ENCODE data around the gene MTUS2.
A peak's percentile ranks its signal among the peaks of the same experiment; 100 is the strongest.

Gene MTUS2

DNA sequence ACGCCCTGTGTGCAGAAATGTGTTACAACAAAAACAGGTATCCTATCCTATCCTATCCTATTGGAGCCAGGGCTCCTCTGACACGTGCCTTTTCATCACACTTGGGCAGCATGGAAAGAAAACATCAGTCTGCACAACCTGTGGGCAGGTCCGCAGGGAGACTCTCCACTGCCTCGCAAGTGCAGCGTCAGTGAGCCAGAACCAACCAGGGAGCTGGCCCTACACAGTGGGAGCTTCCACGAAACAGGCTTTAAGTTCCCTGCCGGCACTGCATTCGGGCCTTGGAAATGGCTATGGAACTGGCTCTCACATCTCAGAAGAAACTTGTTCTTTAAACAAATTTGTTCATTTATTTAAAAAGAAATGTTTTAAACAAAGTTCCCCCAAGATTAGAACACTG, 725.8 kb downstream of the MTUS2 start:
- Histone ChIP-seq H3K36me3 (ENCODE audit: control insufficient read depth in 4 of 4, insufficient read depth in 4 of 4, low read length in 3 of 4) (peaks cover 4 to 62% (median 23%) of the 10 kb centered on the region in 4 experiments), H3K27ac (ENCODE audit: insufficient read depth in 1 of 2, low read depth in 1 of 2, low read length in 2 of 2, poor library complexity in 1 of 2, severe bottlenecking in 2 of 2) (no peak overlapping the region), H3K4me1 (ENCODE audit: control extremely low read depth in 1 of 4, control insufficient read depth in 4 of 4, insufficient read depth in 4 of 4, low read length in 3 of 4) (peaks cover 0 to 4% (median 0%) of the 10 kb centered on the region in 4 experiments), H3K4me3 (ENCODE audit: control insufficient read depth in 1 of 7, extremely low read depth in 1 of 7, insufficient read depth in 4 of 7, low read depth in 2 of 7, low read length in 6 of 7) (no peak overlapping the region), H3K9me3 (ENCODE audit: control extremely low read depth in 1 of 5, control insufficient read depth in 4 of 5, insufficient read depth in 2 of 5, low read depth in 1 of 5, low read length in 4 of 5) (no peaks in the 10 kb centered on the region), H3K27me3 (replicated peaks in 2 of 5; ENCODE audit: control insufficient read depth in 4 of 5, insufficient read depth in 5 of 5, low read length in 4 of 5) (no peaks in the 10 kb centered on the region)
- CTCF ChIA-PET = interaction anchor here (1.6 kb wide), 1 partner anchor 45 kb away, joined by 4 read pairs; no protein-coding TSS in a partner anchor
- DNase-seq = no peak
- POLR2A ChIA-PET = no interaction called here
- WGBS (ENCODE audit: insufficient coverage) = 93% methylated on average over 3 of the region's 8 CpGs

DNA sequence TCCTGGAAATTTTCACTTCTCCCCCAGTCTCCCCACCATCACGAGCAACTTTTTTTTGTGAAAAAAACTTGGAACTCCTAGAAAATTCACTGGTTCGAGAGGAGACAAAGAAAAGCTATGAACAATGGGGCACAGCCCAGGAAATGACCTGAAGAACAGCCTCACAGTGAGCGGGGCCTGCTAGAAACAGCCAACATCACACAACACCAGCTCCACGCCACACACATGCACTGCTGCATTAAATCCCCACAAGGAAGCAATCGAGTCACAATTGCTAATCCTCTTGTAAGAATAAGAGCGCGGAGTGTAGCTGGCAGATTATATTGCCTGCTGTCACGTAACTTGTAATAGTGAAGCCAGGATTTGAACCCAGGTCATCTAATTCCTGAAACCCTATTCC, 726.5 kb downstream of the MTUS2 start:
- Histone ChIP-seq H3K4me1 (ENCODE audit: control extremely low read depth in 1 of 4, control insufficient read depth in 4 of 4, insufficient read depth in 4 of 4, low read length in 3 of 4) (peaks cover 0 to 4% (median 0%) of the 10 kb centered on the region in 4 experiments), H3K27ac (ENCODE audit: insufficient read depth in 1 of 2, low read depth in 1 of 2, low read length in 2 of 2, poor library complexity in 1 of 2, severe bottlenecking in 2 of 2) (no peak overlapping the region), H3K27me3 (replicated peaks in 2 of 5; ENCODE audit: control insufficient read depth in 4 of 5, insufficient read depth in 5 of 5, low read length in 4 of 5) (no peaks in the 10 kb centered on the region), H3K9me3 (ENCODE audit: control extremely low read depth in 1 of 5, control insufficient read depth in 4 of 5, insufficient read depth in 2 of 5, low read depth in 1 of 5, low read length in 4 of 5) (peaks cover 0 to 2% (median 0%) of the 10 kb centered on the region in 5 experiments), H3K36me3 (ENCODE audit: control insufficient read depth in 4 of 4, insufficient read depth in 4 of 4, low read length in 3 of 4) (peaks cover 6 to 65% (median 29%) of the 10 kb centered on the region in 4 experiments), H3K4me3 (ENCODE audit: control insufficient read depth in 1 of 7, extremely low read depth in 1 of 7, insufficient read depth in 4 of 7, low read depth in 2 of 7, low read length in 6 of 7) (no peak overlapping the region)
- ChIA-PET POLR2A (no interaction called here), CTCF (interaction anchor here (1.6 kb wide), 1 partner anchor 45 kb away, joined by 4 read pairs; no protein-coding TSS in a partner anchor)
- WGBS (ENCODE audit: insufficient coverage) = 100% methylated on average over 4 of the region's 8 CpGs
- DNase-seq = no peak

DNA sequence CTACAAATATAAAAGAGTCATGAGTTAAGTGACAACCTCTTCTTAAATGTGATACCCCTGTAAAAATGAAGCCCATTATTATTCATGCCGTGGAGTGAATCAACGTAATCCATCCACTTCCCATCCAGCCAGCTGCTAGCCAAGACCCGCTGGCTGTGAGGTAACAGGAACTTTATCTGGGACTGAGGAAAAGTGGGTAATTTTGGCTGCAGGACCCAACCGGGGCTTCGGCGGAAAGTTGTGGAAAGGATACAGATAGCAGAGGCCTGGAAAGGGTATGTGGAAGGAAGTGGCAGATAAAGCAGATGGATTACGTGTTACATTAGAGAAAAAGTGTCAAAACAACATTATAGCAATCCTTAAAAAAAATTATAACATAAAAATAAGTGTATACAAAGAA, 727.0 kb downstream of the MTUS2 start:
- POLR2A ChIA-PET = no interaction called here
- peaks cover 0 to 2% (median 0%) of the 10 kb centered on the region in 5 experiments for H3K9me3 ChIP-seq (ENCODE audit: control extremely low read depth in 1 of 5, control insufficient read depth in 4 of 5, insufficient read depth in 2 of 5, low read depth in 1 of 5, low read length in 4 of 5)
- 52% methylated on average over 3 of the region's 7 CpGs for WGBS (ENCODE audit: insufficient coverage)
- peak in 2 of 3 donors; percentile 2 to 11 for DNase-seq
- peak overlapping the region in 1 of 2 experiments; percentile 9 for H3K27ac ChIP-seq (ENCODE audit: insufficient read depth in 1 of 2, low read depth in 1 of 2, low read length in 2 of 2, poor library complexity in 1 of 2, severe bottlenecking in 2 of 2)
- no peaks in the 10 kb centered on the region for H3K27me3 ChIP-seq (replicated peaks in 2 of 5; ENCODE audit: control insufficient read depth in 4 of 5, insufficient read depth in 5 of 5, low read length in 4 of 5)
- CTCF ChIA-PET = interaction anchor here (1.6 kb wide), 1 partner anchor 46 kb away, joined by 4 read pairs; no protein-coding TSS in a partner anchor
- H3K36me3 ChIP-seq (ENCODE audit: control insufficient read depth in 4 of 4, insufficient read depth in 4 of 4, low read length in 3 of 4) = peaks cover 6 to 70% (median 33%) of the 10 kb centered on the region in 4 experiments
- peaks cover 0 to 4% (median 0%) of the 10 kb centered on the region in 4 experiments for H3K4me1 ChIP-seq (ENCODE audit: control extremely low read depth in 1 of 4, control insufficient read depth in 4 of 4, insufficient read depth in 4 of 4, low read length in 3 of 4)
- no peak overlapping the region for H3K4me3 ChIP-seq (ENCODE audit: control insufficient read depth in 1 of 7, extremely low read depth in 1 of 7, insufficient read depth in 4 of 7, low read depth in 2 of 7, low read length in 6 of 7)

DNA sequence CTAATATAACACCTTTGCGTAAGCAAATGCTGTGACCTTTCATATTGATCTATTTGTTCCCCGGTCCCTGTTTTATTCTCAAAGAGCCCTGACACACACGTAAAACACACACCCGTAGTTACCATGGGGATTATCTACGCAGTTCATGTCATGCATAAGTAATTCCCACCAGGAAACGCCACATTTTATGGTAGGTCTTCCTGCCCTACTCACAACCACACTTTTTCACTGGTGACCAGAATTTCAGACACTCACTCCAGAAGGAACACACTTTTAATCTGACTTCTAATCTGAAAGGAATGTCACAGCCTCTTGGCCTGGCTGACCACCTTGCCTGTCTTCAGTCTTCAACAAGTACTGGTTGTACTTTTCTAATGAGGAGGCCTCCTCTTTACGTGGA, 728.6 kb downstream of the MTUS2 start:
- Histone ChIP-seq H3K4me1 (ENCODE audit: control extremely low read depth in 1 of 4, control insufficient read depth in 4 of 4, insufficient read depth in 4 of 4, low read length in 3 of 4) (peaks cover 0 to 4% (median 0%) of the 10 kb centered on the region in 4 experiments), H3K27ac (ENCODE audit: insufficient read depth in 1 of 2, low read depth in 1 of 2, low read length in 2 of 2, poor library complexity in 1 of 2, severe bottlenecking in 2 of 2) (no peak overlapping the region)

DNA sequence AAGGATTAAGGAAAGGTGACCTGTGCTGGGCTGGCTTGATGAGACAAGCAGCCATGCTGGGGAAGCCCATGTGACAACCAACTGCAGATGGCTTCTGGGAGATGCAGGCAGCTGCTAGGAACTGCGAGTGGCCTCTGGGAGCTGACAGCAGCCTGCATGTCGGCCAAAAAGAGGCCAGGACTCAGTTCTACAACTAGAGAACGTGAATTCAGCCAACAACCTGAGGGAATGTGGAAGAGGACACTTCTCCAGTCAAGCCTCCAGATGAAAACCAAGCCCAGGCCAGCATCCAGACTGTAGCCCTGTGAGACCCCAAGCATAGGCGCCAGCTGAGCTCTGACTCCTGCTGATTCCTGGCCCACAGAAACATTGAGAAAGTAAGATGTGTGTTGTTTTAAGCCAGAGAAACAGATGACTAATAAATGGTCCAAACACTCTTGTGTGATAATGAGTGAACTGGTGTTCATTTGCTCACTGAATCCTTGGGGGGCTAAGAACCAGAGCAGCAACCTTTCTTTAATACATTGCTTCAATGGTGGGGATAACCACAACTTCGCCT, 730.4 kb downstream of the MTUS2 start:
- H3K27ac ChIP-seq (ENCODE audit: insufficient read depth in 1 of 2, low read depth in 1 of 2, low read length in 2 of 2, poor library complexity in 1 of 2, severe bottlenecking in 2 of 2) = no peak overlapping the region
- H3K36me3 ChIP-seq (ENCODE audit: control insufficient read depth in 4 of 4, insufficient read depth in 4 of 4, low read length in 3 of 4) = peaks cover 10 to 80% (median 48%) of the 10 kb centered on the region in 4 experiments
- POLR2A ChIA-PET = no interaction called here
- DNase-seq = no peak
- no peak overlapping the region for H3K4me3 ChIP-seq (ENCODE audit: control insufficient read depth in 1 of 7, extremely low read depth in 1 of 7, insufficient read depth in 4 of 7, low read depth in 2 of 7, low read length in 6 of 7)
- CTCF ChIA-PET = interaction anchor here (2.3 kb wide), 1 partner anchor 13 kb away, joined by 7 read pairs; no protein-coding TSS in a partner anchor
- H3K4me1 ChIP-seq (ENCODE audit: control extremely low read depth in 1 of 4, control insufficient read depth in 4 of 4, insufficient read depth in 4 of 4, low read length in 3 of 4) = peaks cover 0 to 4% (median 0%) of the 10 kb centered on the region in 4 experiments
- 97% methylated on average over 4 of the region's 5 CpGs for WGBS (ENCODE audit: insufficient coverage)
- H3K9me3 ChIP-seq (ENCODE audit: control extremely low read depth in 1 of 5, control insufficient read depth in 4 of 5, insufficient read depth in 2 of 5, low read depth in 1 of 5, low read length in 4 of 5) = peaks cover 0 to 2% (median 0%) of the 10 kb centered on the region in 5 experiments
- no peaks in the 10 kb centered on the region for H3K27me3 ChIP-seq (replicated peaks in 2 of 5; ENCODE audit: control insufficient read depth in 4 of 5, insufficient read depth in 5 of 5, low read length in 4 of 5)

More for the DNA sequence above, 728.6 kb downstream of the MTUS2 start:
- DNase-seq = peak; percentile 12 to 32 (median 18)
- H3K9me3 ChIP-seq (ENCODE audit: control extremely low read depth in 1 of 5, control insufficient read depth in 4 of 5, insufficient read depth in 2 of 5, low read depth in 1 of 5, low read length in 4 of 5) = peaks cover 0 to 2% (median 0%) of the 10 kb centered on the region in 5 experiments
- H3K27me3 ChIP-seq (replicated peaks in 2 of 5; ENCODE audit: control insufficient read depth in 4 of 5, insufficient read depth in 5 of 5, low read length in 4 of 5) = no peaks in the 10 kb centered on the region
- POLR2A ChIA-PET = interaction anchor here (0.6 kb wide), 1 partner anchor 19 kb away, joined by 3 read pairs; no protein-coding TSS in a partner anchor
- no peak overlapping the region for H3K4me3 ChIP-seq (ENCODE audit: control insufficient read depth in 1 of 7, extremely low read depth in 1 of 7, insufficient read depth in 4 of 7, low read depth in 2 of 7, low read length in 6 of 7)
- peaks cover 8 to 83% (median 45%) of the 10 kb centered on the region in 4 experiments for H3K36me3 ChIP-seq (ENCODE audit: control insufficient read depth in 4 of 4, insufficient read depth in 4 of 4, low read length in 3 of 4)
- CTCF ChIA-PET = no interaction called here
- WGBS (ENCODE audit: insufficient coverage) = 87% methylated on average over 7 of the region's 7 CpGs

DNA sequence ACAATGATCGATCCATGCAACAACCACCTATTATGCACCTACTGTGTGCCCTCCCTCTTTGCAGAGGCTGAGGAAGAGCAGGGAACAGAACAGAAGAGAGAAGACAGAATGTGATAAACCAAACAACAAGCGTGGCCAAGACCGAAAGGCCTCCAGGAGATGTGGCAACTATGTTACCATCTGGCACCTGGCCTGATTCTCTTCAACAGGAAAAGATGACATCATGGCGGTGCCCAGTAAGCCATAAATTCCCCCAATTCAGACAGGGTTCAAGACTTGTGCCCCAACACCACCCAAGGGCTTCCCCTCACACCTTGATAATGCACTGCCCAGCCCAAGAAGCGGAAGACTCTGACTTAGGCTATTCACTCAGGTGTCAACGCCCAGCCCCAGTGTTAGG, 731.1 kb downstream of the MTUS2 start:
- Histone ChIP-seq H3K36me3 (ENCODE audit: control insufficient read depth in 4 of 4, insufficient read depth in 4 of 4, low read length in 3 of 4) (peaks cover 10 to 73% (median 45%) of the 10 kb centered on the region in 4 experiments), H3K27ac (ENCODE audit: insufficient read depth in 1 of 2, low read depth in 1 of 2, low read length in 2 of 2, poor library complexity in 1 of 2, severe bottlenecking in 2 of 2) (no peak overlapping the region), H3K4me3 (ENCODE audit: control insufficient read depth in 1 of 7, extremely low read depth in 1 of 7, insufficient read depth in 4 of 7, low read depth in 2 of 7, low read length in 6 of 7) (no peak overlapping the region), H3K9me3 (ENCODE audit: control extremely low read depth in 1 of 5, control insufficient read depth in 4 of 5, insufficient read depth in 2 of 5, low read depth in 1 of 5, low read length in 4 of 5) (peaks cover 0 to 2% (median 0%) of the 10 kb centered on the region in 5 experiments), H3K27me3 (replicated peaks in 2 of 5; ENCODE audit: control insufficient read depth in 4 of 5, insufficient read depth in 5 of 5, low read length in 4 of 5) (no peaks in the 10 kb centered on the region), H3K4me1 (ENCODE audit: control extremely low read depth in 1 of 4, control insufficient read depth in 4 of 4, insufficient read depth in 4 of 4, low read length in 3 of 4) (peaks cover 0 to 4% (median 0%) of the 10 kb centered on the region in 4 experiments)
- WGBS (ENCODE audit: insufficient coverage) = 97% methylated on average over 6 of the region's 6 CpGs
- ChIA-PET CTCF (interaction anchor here (2.3 kb wide), 1 partner anchor 13 kb away, joined by 7 read pairs; no protein-coding TSS in a partner anchor), POLR2A (no interaction called here)
- DNase-seq = no peak

All from common myeloid progenitor, CD34-positive (primary cell).